ENCODE data around the gene CRYL1.
"Not testable (repeated sequence)": the region's sequence is repeated elsewhere in the genome, so short reads cannot be mapped to it uniquely, and the experiment has no call there.

Gene CRYL1

GRCh38 chr13:20446405-20446804 lies 79.3 kb downstream of the CRYL1 start:
- no peak for DNase-seq

DNA sequence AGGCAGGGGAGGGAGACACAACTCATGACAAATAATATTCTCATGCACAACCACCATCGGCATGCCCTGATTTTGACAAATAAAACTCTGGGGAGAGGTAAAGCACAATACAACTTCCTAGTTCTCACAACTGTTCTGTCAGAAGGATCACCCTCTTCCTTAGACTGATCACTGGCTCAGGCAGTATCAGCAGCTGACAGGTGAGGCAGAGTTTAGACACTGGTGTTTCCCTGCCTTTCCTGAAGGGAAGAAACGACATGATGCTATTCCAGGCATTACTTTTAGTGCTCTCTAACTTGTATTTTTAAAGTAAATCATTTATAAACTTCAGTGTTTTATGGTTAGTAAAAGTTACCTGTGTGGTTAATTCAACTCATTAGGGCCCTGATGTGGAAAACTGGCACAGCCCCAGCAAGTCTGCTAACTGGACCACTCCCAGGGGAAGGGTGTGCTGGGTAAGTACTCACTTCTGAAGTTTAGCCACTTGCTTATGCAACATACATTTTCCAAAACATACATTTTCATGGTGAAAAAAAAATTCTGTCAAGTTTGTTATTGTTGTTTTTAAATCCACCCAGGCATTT lies 82.8 kb downstream of the CRYL1 start:
- DNase-seq = no peak

DNA sequence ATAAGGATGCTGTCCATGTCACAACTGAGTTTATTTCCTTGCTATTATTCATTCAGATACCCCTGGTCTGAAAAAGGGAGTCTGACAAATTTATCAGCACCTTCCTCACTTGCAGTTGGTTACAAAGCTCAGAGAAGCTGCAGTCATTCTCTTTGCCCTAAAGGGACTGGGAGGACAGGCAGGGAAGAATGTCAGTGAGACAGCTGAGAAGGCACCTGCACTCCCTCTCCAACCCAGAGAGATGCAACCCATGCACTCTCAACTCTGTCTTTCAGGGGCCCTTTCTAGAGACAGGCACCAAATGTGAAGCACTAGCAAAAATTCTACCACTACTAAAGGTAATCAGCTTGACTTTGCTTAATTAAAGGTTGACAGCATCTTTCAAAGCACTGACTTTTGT lies 83.3 kb downstream of the CRYL1 start:
- DNase-seq = no peak

DNA sequence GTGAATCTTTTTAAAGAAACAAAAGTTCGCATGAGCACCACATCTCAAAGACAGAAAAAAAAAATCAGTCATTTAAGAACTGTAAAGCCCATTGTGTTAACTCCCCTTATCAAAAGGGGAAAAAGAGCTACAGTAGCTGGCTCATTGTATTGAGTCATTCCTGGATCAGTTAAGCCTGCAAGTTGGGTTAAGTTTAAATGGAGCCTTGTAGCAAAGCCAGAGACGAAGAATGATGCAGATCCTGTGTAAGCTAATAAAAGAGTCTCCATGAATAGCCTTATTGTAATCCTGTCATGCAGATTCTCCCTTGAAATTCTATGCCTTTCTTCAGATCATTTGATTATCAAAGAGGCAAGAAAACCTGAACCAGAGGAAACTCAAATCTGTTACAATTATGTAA lies 83.8 kb downstream of the CRYL1 start:
- DNase-seq = no peak

DNA sequence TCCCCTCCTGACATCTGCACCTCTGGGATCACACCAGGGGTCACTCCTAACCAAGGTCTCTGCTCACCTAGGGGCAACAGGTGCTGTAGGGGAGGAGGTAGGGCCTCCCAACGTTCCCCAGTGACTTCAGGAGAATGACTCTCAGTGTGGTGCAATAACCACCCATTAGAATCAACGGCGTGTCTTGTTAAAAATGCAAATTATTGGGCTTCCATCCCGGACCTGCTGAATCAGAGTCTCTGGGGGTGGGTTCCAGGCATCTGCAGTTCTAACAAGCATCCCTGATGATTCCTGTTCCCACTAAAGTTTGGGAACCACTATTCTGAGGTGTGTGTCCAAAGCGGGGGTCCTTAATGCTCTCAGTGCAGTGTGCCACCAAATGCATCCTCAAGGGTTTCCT lies 84.6 kb downstream of the CRYL1 start:
- DNase-seq = no peak

DNA sequence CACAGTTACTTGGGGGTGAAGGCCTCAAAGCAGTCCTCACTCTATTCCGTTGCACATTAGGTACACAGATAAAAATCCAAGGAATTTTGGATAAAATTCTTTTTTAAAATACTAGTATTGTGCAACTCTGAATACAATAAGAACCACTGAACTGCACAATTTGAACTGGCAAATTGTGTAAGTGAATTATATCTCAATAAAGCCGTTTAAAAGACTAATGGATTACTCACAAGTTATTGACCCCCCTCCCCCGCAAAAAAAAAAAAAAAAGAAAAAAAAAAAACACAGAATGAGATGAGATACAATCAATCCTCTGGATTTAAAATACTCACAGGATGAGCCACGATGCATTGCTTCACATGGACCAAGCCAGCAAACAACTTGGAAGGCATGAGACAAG lies 86.4 kb downstream of the CRYL1 start:
- DNase-seq = no peak

DNA sequence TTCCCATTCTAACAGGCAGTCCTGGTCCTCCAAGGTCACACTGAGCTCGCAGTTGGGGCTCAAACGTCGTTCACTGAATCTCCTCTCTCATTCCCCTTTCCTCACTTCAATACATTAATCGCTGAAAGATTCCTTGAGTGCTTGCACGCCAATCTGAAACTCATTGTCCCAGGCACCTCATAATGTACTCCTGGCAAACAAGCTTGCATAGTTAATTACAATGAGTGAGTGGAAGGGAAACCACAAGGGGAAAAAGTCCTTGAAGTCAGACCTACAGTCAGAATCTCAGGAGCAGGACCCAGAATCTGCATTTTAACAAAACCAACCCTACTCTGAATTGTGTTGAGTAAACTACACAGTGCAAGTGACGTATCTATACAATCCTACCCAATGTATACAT lies 86.9 kb downstream of the CRYL1 start:
- no peak for DNase-seq

GRCh38 chr13:20436505-20436904 lies 89.2 kb downstream of the CRYL1 start:
- DNase-seq = no peak

DNA sequence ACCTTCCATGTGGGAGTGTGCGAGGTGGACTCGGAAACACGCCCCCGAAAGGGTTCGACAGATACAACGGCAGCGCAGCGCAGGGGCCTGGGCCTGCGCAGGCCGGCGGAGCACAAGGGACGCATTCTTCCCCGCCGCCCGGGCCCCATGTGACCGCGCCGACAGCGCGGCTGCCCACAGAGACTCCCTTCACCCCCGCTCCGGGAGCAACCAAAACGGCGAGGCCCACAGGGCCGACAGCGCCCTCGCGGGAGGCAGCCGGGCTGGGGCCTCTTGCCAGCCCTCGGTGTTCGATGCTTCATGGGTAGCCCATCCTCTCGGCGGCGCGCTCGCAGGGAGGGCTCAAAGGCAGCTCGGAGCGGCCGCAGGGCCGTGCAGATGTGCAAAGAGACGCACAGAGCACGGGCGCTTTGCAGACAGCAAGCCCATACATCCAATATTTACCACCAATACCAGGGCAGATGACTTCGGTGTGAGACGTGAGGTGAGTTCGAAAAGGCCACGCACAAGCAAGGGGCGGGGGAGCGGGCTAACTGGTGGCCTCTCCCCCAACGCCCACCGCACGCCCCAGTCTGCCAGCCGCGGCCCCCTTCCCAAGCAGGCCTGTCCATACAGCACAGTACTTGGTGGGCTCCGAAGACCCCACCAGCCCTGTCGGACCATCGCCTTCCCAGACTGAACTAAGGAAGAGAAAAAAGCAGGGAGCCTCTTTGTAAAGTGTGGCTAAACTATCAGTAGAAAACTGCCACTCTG lies 89.9 kb downstream of the CRYL1 start:
- no peak for DNase-seq

GRCh38 chr13:20434210-20434609 lies 91.4 kb downstream of the CRYL1 start:
- DNase-seq = not testable (repeated sequence)

DNA sequence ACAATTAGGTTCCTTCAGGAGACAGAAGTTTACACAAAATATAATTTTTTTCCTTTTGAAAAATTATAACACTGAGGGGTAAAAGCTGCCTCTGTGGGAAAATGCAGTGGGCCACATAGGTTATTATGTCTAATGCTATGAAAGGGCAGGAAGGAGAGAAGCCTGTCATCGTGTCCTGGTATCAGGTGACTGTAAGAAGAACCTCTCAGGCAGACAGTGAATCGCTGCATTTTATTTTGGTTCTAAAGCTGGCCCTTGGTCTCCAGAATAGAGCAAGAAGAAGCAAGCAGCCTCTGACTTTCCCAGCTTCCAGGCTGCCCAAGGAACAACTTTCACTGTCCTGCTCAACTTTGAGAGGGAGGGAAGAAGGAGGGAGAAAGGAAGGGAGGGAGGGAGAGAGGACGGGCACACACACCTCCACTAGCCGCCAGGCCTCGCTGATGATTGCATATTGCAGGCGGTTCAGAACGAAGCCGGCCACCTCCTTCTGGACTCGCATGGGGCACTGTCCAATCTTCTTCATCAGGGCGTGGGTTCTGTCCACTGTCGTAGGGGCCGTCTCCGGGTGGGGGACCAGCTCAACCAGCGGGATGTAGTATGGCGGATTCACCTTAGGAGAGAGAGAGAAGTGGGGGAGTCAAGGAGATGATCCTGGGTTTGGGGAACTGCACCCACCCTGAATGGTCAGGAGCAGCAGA lies 93.8 kb downstream of the CRYL1 start:
- no peak for DNase-seq

- no peak for DNase-seq
Measured at GRCh38 chr13:20431080-20431479, 94.6 kb downstream of the CRYL1 start.

DNA sequence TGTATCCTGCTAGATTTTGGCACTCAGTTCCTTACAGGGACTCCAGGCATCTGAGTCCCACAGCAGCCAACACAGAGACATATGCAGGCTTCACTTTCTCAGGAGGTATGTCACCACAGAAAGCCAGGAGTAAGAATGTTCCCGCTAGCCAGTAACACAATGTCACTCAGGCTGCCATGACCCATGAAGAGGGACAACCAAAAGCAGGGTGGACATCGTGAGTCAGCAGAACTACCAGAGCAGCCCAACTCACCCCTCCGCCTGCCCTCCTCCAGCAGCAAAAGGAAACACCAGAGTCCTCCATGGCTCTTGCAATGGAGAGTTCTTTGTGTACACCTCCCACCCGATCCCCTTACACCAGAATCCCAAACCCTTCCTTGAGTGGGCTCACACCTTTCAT lies 95.4 kb downstream of the CRYL1 start:
- DNase-seq = no peak

DNA sequence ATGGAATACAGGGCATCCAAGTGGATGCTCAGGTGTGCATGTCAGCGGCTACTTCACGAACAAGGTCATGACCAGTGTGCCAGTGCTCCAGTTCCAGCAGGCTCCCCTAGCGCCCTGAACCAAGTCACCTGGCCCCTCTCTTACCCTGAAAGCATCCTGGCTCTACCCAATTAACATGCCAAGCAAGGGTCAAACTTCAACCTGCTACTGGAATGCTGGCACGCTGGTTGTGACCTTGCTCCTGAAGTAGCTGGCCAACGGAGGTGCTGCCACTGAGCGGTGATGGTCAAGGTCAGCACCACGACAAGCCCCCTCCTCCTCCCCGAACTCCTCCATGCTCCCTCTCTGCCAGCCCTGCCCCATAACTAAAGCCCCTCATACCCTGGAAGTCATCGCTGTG lies 96.0 kb downstream of the CRYL1 start:
- DNase-seq = no peak

DNA sequence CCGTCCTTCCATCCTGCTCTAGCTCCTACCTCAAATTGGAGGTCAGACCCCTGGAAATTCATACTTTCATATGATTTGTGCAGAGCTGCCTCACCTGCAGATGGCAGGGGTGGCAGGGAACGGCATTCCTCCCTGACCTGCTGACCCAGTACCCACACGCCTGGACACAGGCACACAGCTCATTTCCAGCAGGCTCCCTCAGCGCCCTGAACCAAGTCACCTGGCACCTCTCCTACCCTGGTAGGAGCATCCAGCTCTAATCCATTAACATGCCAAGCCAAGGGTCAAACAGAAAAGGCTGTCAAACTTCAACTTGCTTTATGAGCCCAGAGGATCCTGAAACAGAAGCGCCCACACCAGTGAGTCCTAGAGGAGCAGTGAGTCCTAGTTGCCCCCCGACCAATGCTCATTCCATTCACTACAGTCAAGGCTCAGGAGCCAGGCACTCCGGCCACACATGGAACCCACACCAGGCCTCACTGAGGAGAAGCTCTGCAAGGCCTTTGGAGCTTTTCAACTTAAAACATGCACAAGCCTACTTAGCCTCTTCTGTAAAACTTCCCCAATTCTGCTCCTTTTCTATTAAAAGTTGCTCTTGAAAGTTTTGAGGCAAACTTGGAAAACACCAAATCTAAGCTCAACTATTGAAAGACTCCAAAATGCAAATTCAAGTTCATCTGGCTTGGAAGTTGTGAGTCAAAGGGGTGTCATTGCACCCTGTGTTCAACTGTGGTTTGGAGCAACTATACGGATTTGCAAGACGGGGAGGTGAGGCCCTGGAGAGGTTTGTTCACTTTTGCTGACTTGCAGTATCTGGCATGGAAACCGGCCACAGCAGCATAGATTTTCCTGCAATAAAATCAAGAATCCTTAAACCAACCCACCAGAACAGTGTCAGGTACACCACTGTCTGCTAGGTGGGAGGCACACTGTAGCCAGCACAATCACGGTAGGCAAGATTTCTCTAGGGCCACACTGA lies 96.7 kb downstream of the CRYL1 start:
- DNase-seq = no peak

- DNase-seq = no peak
Measured at GRCh38 chr13:20426766-20427448, 98.8 kb downstream of the CRYL1 start.

DNA sequence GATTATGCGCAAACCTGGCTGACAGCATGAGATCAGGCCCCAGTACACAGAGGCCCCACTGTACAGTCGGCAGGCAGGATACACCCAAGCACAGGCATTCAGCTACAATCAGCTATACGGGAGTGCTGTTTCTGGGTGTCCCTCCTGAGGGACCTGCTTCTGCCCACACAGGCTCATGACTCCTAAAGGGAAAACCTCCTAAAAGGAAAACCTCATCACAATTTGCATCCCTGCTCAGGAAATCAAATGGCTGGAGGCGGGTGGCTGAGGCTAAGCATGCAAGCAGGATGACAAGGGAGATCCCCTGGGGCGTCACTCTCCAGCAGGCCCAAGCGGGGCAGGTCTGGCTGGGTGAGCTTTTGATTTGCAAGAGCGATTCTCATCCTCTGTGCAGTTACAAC lies 99.8 kb downstream of the CRYL1 start:
- DNase-seq = no peak

DNA sequence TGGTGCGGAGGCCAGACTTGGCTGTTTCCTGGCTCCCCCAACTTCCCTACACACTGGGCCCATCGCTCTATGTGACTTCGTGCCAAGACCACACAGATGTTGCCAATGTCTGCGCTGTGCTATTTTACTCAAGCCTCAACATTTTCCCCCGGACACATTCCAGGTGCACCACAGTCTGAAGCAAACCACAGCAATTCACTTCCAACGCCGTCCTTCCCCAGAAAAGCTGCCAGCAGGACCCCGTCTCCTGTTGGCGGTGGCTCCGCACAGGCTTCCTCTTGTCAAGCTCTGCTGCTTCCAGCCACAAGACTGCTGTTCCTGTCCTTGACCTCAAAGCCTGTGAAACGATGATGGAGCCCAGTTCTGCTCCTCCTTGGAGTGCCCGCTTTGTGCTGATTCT lies 100.7 kb downstream of the CRYL1 start:
- no peak for DNase-seq

GRCh38 chr13:20424559-20424852 lies 101.2 kb downstream of the CRYL1 start:
- DNase-seq = no peak

DNA sequence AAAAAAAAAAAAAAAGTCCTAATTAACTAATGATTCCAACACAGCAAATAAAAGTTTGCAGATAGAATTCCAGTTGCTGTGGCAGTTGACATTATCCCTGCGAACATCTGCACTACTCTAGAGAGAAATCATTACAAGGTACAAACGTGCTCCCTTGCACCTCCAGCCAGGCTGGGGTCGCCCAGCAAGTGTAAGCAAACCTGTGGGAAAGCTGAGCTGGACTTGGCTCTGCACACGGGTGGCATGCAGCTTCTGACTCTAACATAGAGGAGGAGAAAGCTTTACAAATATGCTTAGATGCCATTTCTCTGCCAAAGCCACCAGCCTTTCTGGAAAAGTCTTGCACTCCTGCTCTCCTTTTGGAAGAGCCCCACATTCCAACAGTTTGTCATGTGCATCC lies 103.3 kb downstream of the CRYL1 start:
- DNase-seq = no peak

GRCh38 chr13:20420938-20421337 lies 104.7 kb downstream of the CRYL1 start:
- DNase-seq = no peak

DNA sequence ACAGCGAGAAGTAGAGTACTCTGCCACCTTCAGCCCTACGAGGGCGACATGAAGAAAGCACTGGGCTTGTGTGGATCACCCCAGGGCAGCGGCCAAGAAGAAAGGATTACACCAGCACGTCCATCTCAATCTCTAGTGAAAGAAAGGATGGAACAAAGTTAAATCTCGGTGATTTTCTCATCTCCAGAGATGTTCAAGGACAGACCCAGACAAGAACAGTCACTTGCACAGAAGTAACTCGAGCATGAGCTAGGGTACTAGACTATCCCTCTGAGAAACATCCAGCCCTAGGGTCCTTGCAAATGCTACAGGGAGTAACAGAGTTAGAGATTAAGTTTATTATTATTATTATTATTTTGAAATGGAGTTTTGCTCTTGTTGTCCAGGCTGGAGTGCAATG lies 106.7 kb downstream of the CRYL1 start:
- no peak for DNase-seq

Data from T-helper 9 cell (primary cell).